Limb (tissue), 2 donors: ENCODE results near the gene HSD3B7.

Source experiments
- DNase-seq, 2 donors: peaks; one replicate each; pipeline ENCODE4 v3.0.0-alpha.2; 2016; ENCODE audit errors: extremely low spot score in 2 of 2

HSD3B7 gene

GRCh38 chr16:31020536-31020935, 35.5 kb downstream of the HSD3B7 start:
- DNase-seq = no peak

GRCh38 chr16:31022544-31023251, 37.7 kb downstream of the HSD3B7 start:
- DNase-seq = no peak

- no peak for DNase-seq
These were observed 38.2 kb downstream of the HSD3B7 start for GRCh38 chr16:31023252-31023602.

GRCh38 chr16:31023627-31024226, 38.7 kb downstream of the HSD3B7 start:
- no peak for DNase-seq

GRCh38 chr16:31025339-31025738, 40.3 kb downstream of the HSD3B7 start:
- DNase-seq = no peak

- DNase-seq = no peak
These were observed 44.3 kb downstream of the HSD3B7 start for GRCh38 chr16:31029272-31029671.

- DNase-seq = no peak
These were observed 46.3 kb downstream of the HSD3B7 start for GRCh38 chr16:31031276-31031675.

- peak; percentile 97 to 98 for DNase-seq
These were observed 48.0 kb downstream of the HSD3B7 start, which contains the start of gene STX4 for GRCh38 chr16:31032736-31033708. STX4 (plus strand) TSS chr16:31033558; CDS start chr16:31033806, 248 bp downstream.

- peak; percentile 88 to 90 for DNase-seq
These were observed 48.9 kb downstream of the HSD3B7 start for GRCh38 chr16:31033709-31034492.

- no peak for DNase-seq
These were observed 51.7 kb downstream of the HSD3B7 start for GRCh38 chr16:31036691-31037090.
